CD4-positive, alpha-beta memory T cell (primary cell): ENCODE measurements around the gene GEMIN2. TPM values are rescaled to one million over a fixed set of nuclear protein-coding genes. Genes with fewer than 3 reads are reported as not detected.

ENCODE experiments used
- CTCF ChIA-PET: fragments of 350-600 bp; sonication (Branson Sonifier 250); formaldehyde crosslinking; loops from one replicate; lab custom pipeline; 2021; ENCODE audit warnings: inconsistent platforms; ENCODE audit not compliant: partially characterized antibody; lab: Charles Lee
- POLR2A ChIA-PET: fragments of 350-600 bp; sonication (Branson Sonifier 250); formaldehyde crosslinking; loops from one replicate; lab custom pipeline; 2021; ENCODE audit not compliant: partially characterized antibody; lab: Charles Lee
- DNase-seq, 5 donors: peaks; one replicate each; pipeline versions ENCODE4 v3.0.0 to v3.0.0-alpha.2; 2020 to 2022; ENCODE audit warnings: mixed read lengths in 1 of 5
- H3K27ac ChIP-seq: one replicate; pipeline ENCODE4 v1.7.0; 2013; ENCODE audit warnings: low read depth, low read length
- H3K27me3 ChIP-seq: 2 replicates; pipeline ENCODE4 v1.7.0; 2013; ENCODE audit warnings: mild to moderate bottlenecking, low read length, moderate library complexity; ENCODE audit not compliant: insufficient read depth
- H3K36me3 ChIP-seq: 2 replicates; pipeline ENCODE4 v1.7.0; 2013; ENCODE audit warnings: mild to moderate bottlenecking, low read length, moderate library complexity; ENCODE audit not compliant: insufficient read depth
- H3K4me1 ChIP-seq: 2 replicates; pipeline ENCODE4 v1.7.0; 2013; ENCODE audit warnings: mild to moderate bottlenecking, low read length, moderate library complexity; ENCODE audit not compliant: insufficient read depth
- H3K4me3 ChIP-seq, 2 donors: one replicate each; pipeline ENCODE4 v1.7.0; 2013; ENCODE audit warnings: low read length in 2 of 2, mild to moderate bottlenecking in 1 of 2
- H3K9me3 ChIP-seq, 2 donors: one replicate each; pipeline ENCODE4 v1.7.0; 2013; ENCODE audit warnings: low read length in 2 of 2, control low read depth in 1 of 2; ENCODE audit not compliant: control insufficient read depth in 1 of 2
- H3K27ac Mint-ChIP-seq, 7 donors: one replicate each; pipeline ENCODE4 v1.8.0; 2020 to 2021; ENCODE audit warnings: mixed read lengths in 7 of 7, mild to moderate bottlenecking in 6 of 7, inconsistent platforms in 3 of 7, moderate library complexity in 3 of 7
- H3K27me3 Mint-ChIP-seq, 2 donors: one replicate each; pipeline ENCODE4 v1.8.0; 2020 to 2021; ENCODE audit warnings: mixed read lengths in 2 of 2
- H3K36me3 Mint-ChIP-seq, 2 donors: one replicate each; pipeline ENCODE4 v1.8.0; 2020 to 2021; ENCODE audit warnings: mixed read lengths in 2 of 2, inconsistent platforms in 1 of 2, mild to moderate bottlenecking in 1 of 2
- H3K4me1 Mint-ChIP-seq, 4 donors: one replicate each; pipeline ENCODE4 v1.8.0; 2020 to 2021; ENCODE audit warnings: mixed read lengths in 4 of 4, mild to moderate bottlenecking in 1 of 4
- H3K4me3 Mint-ChIP-seq, 8 donors: one replicate each; pipeline ENCODE4 v1.8.0; 2020 to 2021; ENCODE audit warnings: mixed read lengths in 8 of 8, mild to moderate bottlenecking in 7 of 8, moderate library complexity in 6 of 8, inconsistent platforms in 3 of 8
- H3K9me3 Mint-ChIP-seq, 8 donors: one replicate each; pipeline ENCODE4 v1.8.0; 2020 to 2021; ENCODE audit warnings: mixed read lengths in 8 of 8, mild to moderate bottlenecking in 5 of 8, inconsistent platforms in 3 of 8, moderate library complexity in 1 of 8
- intact Hi-C: fragments of 100-400 bp; cut with micrococcal nuclease; formaldehyde crosslinking; loops from one replicate; pipeline ENCODE4 v1.15.1; 2023
- polyA plus RNA-seq, 2 donors: library from polyadenylated mRNA; unstranded; fragments of 300-500 nt; fragmentation: Illumina TruSeq; gene quantifications; one replicate each; pipeline ENCODE4 v1.2.3, GENCODE V29; 2021
- total RNA-seq, 2 experiments: library from RNA; stranded (reverse); gene quantifications; one replicate each; pipeline ENCODE4 v1.2.3, GENCODE V29; 2021

Gene GEMIN2
- total and polyA plus RNA-seq, 4 experiments from 2014 or later, result 13.4 to 16.9 (median 14.7) TPM

GRCh38 chr14:39176263-39177167 lies 62.4 kb downstream of the GEMIN2 start:
- Histone ChIP-seq H3K4me1 (peaks cover 30% of the 10 kb centered on the region), H3K9me3 (no peaks in the 10 kb centered on the region), H3K27me3 (no peaks in the 10 kb centered on the region), H3K4me3 (peak overlapping the region; percentile 77 to 92), H3K36me3 (peaks cover 47% of the 10 kb centered on the region), H3K27ac (peak overlapping the region; percentile 98)
- H3K27ac Mint-ChIP-seq, result peak overlapping the region; percentile 97 to 100 (median 98)
- H3K4me3 Mint-ChIP-seq, result peak overlapping the region; percentile 95 to 99 (median 97)
- intact Hi-C loops, result no loop called here
- DNase-seq, result no peak
- ChIA-PET CTCF (no interaction called here), POLR2A (interaction anchor here (1.7 to 3.7 kb wide), 4 partner anchors 9 to 256 kb away, joined by 7 to 54 read pairs (median 28); partner anchors contain the start of genes FBXO33 and GEMIN2)
- no peaks in the 10 kb centered on the region for H3K27me3 Mint-ChIP-seq
- H3K36me3 Mint-ChIP-seq, result peaks cover 27 to 34% of the 10 kb centered on the region in 2 donors
- peaks cover 17 to 43% (median 34%) of the 10 kb centered on the region in 4 donors for H3K4me1 Mint-ChIP-seq
- H3K9me3 Mint-ChIP-seq, result no peaks in the 10 kb centered on the region

- H3K4me1 ChIP-seq, result peaks cover 33% of the 10 kb centered on the region
- Mint-ChIP-seq H3K27ac (peak overlapping the region in 6 of 7 donors; percentile 48 to 97 (median 74)), H3K36me3 (peaks cover 27 to 34% of the 10 kb centered on the region in 2 donors), H3K4me1 (peaks cover 17 to 43% (median 34%) of the 10 kb centered on the region in 4 donors), H3K4me3 (peak overlapping the region in 7 of 8 donors; percentile 21 to 59 (median 41)), H3K27me3 (no peaks in the 10 kb centered on the region), H3K9me3 (no peaks in the 10 kb centered on the region)
- intact Hi-C loops, result no loop called here
- H3K36me3 ChIP-seq, result peaks cover 51% of the 10 kb centered on the region
- CTCF ChIA-PET, result no interaction called here
- DNase-seq, result no peak
- no peaks in the 10 kb centered on the region for H3K9me3 ChIP-seq
- POLR2A ChIA-PET, result no interaction called here
- H3K4me3 ChIP-seq, result no peak overlapping the region
- no peaks in the 10 kb centered on the region for H3K27me3 ChIP-seq
- peak overlapping the region; percentile 18 for H3K27ac ChIP-seq
Measured at GRCh38 chr14:39177168-39177545, 63.0 kb downstream of the GEMIN2 start.

GRCh38 chr14:39179042-39179441 lies 64.9 kb downstream of the GEMIN2 start:
- Mint-ChIP-seq H3K36me3 (peaks cover 37% of the 10 kb centered on the region in 2 donors), H3K9me3 (no peaks in the 10 kb centered on the region), H3K4me3 (peak overlapping the region in 4 of 8 donors; percentile 3 to 35 (median 6)), H3K4me1 (peaks cover 16 to 41% (median 33%) of the 10 kb centered on the region in 4 donors), H3K27ac (peak overlapping the region in 6 of 7 donors; percentile 4 to 81 (median 64)), H3K27me3 (no peaks in the 10 kb centered on the region)
- peaks cover 33% of the 10 kb centered on the region for H3K4me1 ChIP-seq
- H3K36me3 ChIP-seq, result peaks cover 51% of the 10 kb centered on the region
- intact Hi-C loops, result no loop called here
- H3K27me3 ChIP-seq, result no peaks in the 10 kb centered on the region
- no peak for DNase-seq
- ChIA-PET POLR2A (interaction anchor here (1.8 to 3.6 kb wide), 2 partner anchors 9 to 50 kb away, joined by 4 to 14 read pairs; partner anchors contain the start of gene TRAPPC6B), CTCF (interaction anchor here (1.0 to 1.1 kb wide), 2 partner anchors 8 to 11 kb away, joined by 3 to 4 read pairs; partner anchors contain the start of gene TRAPPC6B)
- H3K9me3 ChIP-seq, result no peaks in the 10 kb centered on the region
- H3K4me3 ChIP-seq, result no peak overlapping the region
- H3K27ac ChIP-seq, result no peak overlapping the region

- H3K9me3 Mint-ChIP-seq, result no peaks in the 10 kb centered on the region
Measured at GRCh38 chr14:39180553-39180952, 66.4 kb downstream of the GEMIN2 start.

GRCh38 chr14:39181026-39181692 lies 67.0 kb downstream of the GEMIN2 start:
- DNase-seq, result no peak
- Mint-ChIP-seq H3K4me3 (no peak overlapping the region), H3K27me3 (no peaks in the 10 kb centered on the region), H3K9me3 (no peaks in the 10 kb centered on the region), H3K27ac (no peak overlapping the region), H3K4me1 (peaks cover 6 to 26% (median 19%) of the 10 kb centered on the region in 4 donors), H3K36me3 (peaks cover 27 to 33% of the 10 kb centered on the region in 2 donors)
- no peaks in the 10 kb centered on the region for H3K27me3 ChIP-seq
- H3K4me3 ChIP-seq, result no peak overlapping the region
- intact Hi-C loops, result no loop called here
- H3K9me3 ChIP-seq, result no peaks in the 10 kb centered on the region
- H3K4me1 ChIP-seq, result peaks cover 28% of the 10 kb centered on the region
- peaks cover 51% of the 10 kb centered on the region for H3K36me3 ChIP-seq
- CTCF ChIA-PET, result interaction anchor here (1.5 kb wide), 1 partner anchor 11 kb away, joined by 3 read pairs; the partner anchor contains the start of gene TRAPPC6B
- POLR2A ChIA-PET, result interaction anchor here (3.6 kb wide), 1 partner anchor 11 kb away, joined by 14 read pairs; the partner anchor contains the start of gene TRAPPC6B
- H3K27ac ChIP-seq, result no peak overlapping the region

More at GRCh38 chr14:39180553-39180952, 66.4 kb downstream of the GEMIN2 start:
- ChIA-PET CTCF (interaction anchor here (1.1 to 1.5 kb wide), 2 partner anchors 9 to 10 kb away, joined by 3 read pairs; partner anchors contain the start of gene TRAPPC6B), POLR2A (interaction anchor here (3.6 kb wide), 1 partner anchor 10 kb away, joined by 14 read pairs; the partner anchor contains the start of gene TRAPPC6B)
- no peaks in the 10 kb centered on the region for H3K27me3 ChIP-seq
- H3K27me3 Mint-ChIP-seq, result no peaks in the 10 kb centered on the region
- H3K4me1 Mint-ChIP-seq, result peaks cover 12 to 31% (median 23%) of the 10 kb centered on the region in 4 donors
- no peak for DNase-seq
- H3K4me3 ChIP-seq, result no peak overlapping the region
- no peaks in the 10 kb centered on the region for H3K9me3 ChIP-seq
- intact Hi-C loops, result no loop called here
- H3K36me3 ChIP-seq, result peaks cover 51% of the 10 kb centered on the region
- H3K4me3 Mint-ChIP-seq, result no peak overlapping the region
- H3K27ac Mint-ChIP-seq, result no peak overlapping the region
- no peak overlapping the region for H3K27ac ChIP-seq
- peaks cover 33% of the 10 kb centered on the region in 2 donors for H3K36me3 Mint-ChIP-seq
- H3K4me1 ChIP-seq, result peaks cover 33% of the 10 kb centered on the region

- no peaks in the 10 kb centered on the region for H3K9me3 Mint-ChIP-seq
- no peak overlapping the region for H3K4me3 Mint-ChIP-seq
- no peaks in the 10 kb centered on the region for H3K27me3 Mint-ChIP-seq
- peaks cover 23% of the 10 kb centered on the region for H3K4me1 ChIP-seq
- H3K36me3 Mint-ChIP-seq, result peaks cover 25 to 32% of the 10 kb centered on the region in 2 donors
- H3K27me3 ChIP-seq, result no peaks in the 10 kb centered on the region
- intact Hi-C loops, result no loop called here
- ChIA-PET CTCF (no interaction called here), POLR2A (interaction anchor here (3.6 kb wide), 1 partner anchor 11 kb away, joined by 14 read pairs; the partner anchor contains the start of gene TRAPPC6B)
- H3K27ac Mint-ChIP-seq, result no peak overlapping the region
- peaks cover 8 to 21% (median 17%) of the 10 kb centered on the region in 4 donors for H3K4me1 Mint-ChIP-seq
- peaks cover 49% of the 10 kb centered on the region for H3K36me3 ChIP-seq
- no peak overlapping the region for H3K4me3 ChIP-seq
- H3K27ac ChIP-seq, result no peak overlapping the region
- H3K9me3 ChIP-seq, result no peaks in the 10 kb centered on the region
- DNase-seq, result no peak
Measured at GRCh38 chr14:39181693-39182047, 67.5 kb downstream of the GEMIN2 start.
